ENCODE measurements around the gene CPEB4.

Gene CPEB4

DNA sequence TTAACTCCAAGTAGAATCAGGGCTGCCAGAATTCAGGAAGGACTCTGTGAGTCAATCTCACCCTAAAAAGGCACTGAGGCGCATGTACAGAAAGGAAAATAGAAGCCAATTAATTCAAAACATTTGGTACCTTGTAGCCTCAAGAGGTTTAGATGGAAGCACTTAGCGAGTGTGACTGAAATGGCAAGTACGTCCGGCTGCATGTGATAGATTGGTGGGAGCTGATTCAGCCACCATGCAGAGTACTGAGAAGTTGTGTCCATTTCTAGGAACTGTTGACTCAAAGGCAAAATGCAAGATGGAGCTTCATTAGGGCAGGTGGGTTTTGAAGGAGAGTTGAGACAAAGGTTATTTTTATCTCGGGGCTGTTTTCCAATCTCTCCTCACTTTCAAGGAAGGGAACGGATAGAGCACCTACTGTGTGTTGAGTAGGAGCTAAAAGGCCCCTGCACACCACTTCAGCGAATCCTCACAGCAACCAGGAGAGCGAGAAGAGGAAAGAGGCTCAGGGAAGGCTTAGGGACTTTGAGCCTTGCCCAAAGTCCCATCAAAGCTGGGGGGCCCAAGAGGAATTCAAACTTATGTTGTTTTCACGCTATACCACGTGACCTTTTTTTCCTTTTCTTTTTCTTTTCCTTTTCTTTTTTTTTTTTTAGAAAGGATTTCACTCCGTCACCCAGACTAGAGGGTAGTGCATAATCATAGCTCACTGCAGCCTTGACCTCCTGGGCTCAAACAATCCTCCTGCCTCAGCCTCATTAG lies 34.6 kb upstream of the CPEB4 start:
- ATAC-seq, result no peak
- TF ChIP-seq TCF4 (CRISPR knock-in tag; IDR thresholded peaks at IDR 0.05; ENCODE audit: borderline replicate concordance) (no peak), ZNF565 (CRISPR knock-in tag; conservative IDR thresholded peaks at IDR 0.05; ENCODE audit: low read depth) (no peak), OSR1 (CRISPR knock-in tag; IDR thresholded peaks at IDR 0.05) (no peak), TSHZ2 (CRISPR knock-in tag; IDR thresholded peaks at IDR 0.05) (no peak), ZNF8 (CRISPR knock-in tag; IDR thresholded peaks at IDR 0.05) (no peak), ISL1 (CRISPR knock-in tag; IDR thresholded peaks at IDR 0.05) (no peak)

- no peak for TF ChIP-seq PATZ1 (CRISPR knock-in tag; IDR thresholded peaks at IDR 0.05; ENCODE audit: borderline replicate concordance)
- TF ChIP-seq TSHZ2 (CRISPR knock-in tag; IDR thresholded peaks at IDR 0.05), result no peak
- TF ChIP-seq ZNF8 (CRISPR knock-in tag; IDR thresholded peaks at IDR 0.05), result no peak
- no peak for TF ChIP-seq ARNTL (CRISPR knock-in tag; IDR thresholded peaks at IDR 0.05; ENCODE audit: borderline replicate concordance, low read depth)
- TF ChIP-seq SNAI2 (CRISPR knock-in tag; IDR thresholded peaks at IDR 0.05), result no peak
- TF ChIP-seq CREB5 (CRISPR knock-in tag; IDR thresholded peaks at IDR 0.05; ENCODE audit: low read depth), result no peak
- no peak for TF ChIP-seq ZFP3 (CRISPR knock-in tag; IDR thresholded peaks at IDR 0.05)
- no peak for TF ChIP-seq ISL1 (CRISPR knock-in tag; IDR thresholded peaks at IDR 0.05)
- no peak for TF ChIP-seq TOX (CRISPR knock-in tag; IDR thresholded peaks at IDR 0.05; ENCODE audit: borderline replicate concordance)
- no peak for TF ChIP-seq BACH2 (CRISPR knock-in tag; IDR thresholded peaks at IDR 0.05; ENCODE audit: borderline replicate concordance)
- TF ChIP-seq PPARA (CRISPR knock-in tag; IDR thresholded peaks at IDR 0.05; ENCODE audit: borderline replicate concordance), result no peak
- no peak for TF ChIP-seq ZNF565 (CRISPR knock-in tag; conservative IDR thresholded peaks at IDR 0.05; ENCODE audit: low read depth)
- no peak for TF ChIP-seq ZC3H10 (CRISPR knock-in tag; IDR thresholded peaks at IDR 0.05)
- TF ChIP-seq, protein P1, sequence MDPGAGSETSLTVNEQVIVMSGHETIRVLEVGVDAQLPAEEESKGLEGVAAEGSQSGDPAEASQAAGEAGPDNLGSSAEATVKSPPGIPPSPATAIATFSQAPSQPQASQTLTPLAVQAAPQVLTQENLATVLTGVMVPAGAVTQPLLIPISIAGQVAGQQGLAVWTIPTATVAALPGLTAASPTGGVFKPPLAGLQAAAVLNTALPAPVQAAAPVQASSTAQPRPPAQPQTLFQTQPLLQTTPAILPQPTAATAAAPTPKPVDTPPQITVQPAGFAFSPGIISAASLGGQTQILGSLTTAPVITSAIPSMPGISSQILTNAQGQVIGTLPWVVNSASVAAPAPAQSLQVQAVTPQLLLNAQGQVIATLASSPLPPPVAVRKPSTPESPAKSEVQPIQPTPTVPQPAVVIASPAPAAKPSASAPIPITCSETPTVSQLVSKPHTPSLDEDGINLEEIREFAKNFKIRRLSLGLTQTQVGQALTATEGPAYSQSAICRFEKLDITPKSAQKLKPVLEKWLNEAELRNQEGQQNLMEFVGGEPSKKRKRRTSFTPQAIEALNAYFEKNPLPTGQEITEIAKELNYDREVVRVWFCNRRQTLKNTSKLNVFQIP (CRISPR knock-in tag; IDR thresholded peaks at IDR 0.05; ENCODE audit: borderline replicate concordance, low read depth), result no peak
- no peak for TF ChIP-seq TCF4 (CRISPR knock-in tag; IDR thresholded peaks at IDR 0.05; ENCODE audit: borderline replicate concordance)
- no peak for ATAC-seq
Observed at GRCh38 chr5:173855162-173855994, 32.8 kb upstream of the CPEB4 start.

Data from SK-N-SH treated with all-trans-retinoic acid at 6 μM for 48 hours (cell line).